Measurements from ENCODE around the gene TBL3.
"Not testable (repeated sequence)": the region's sequence is repeated elsewhere in the genome, so short reads cannot be mapped to it uniquely, and the experiment has no call there.

The TBL3 gene

GRCh38 chr16:2002406-2003230 lies 30.8 kb downstream of the TBL3 start:
- no peak for DNase-seq

- DNase-seq: no peak
Observed at GRCh38 chr16:2003231-2003826, 31.5 kb downstream of the TBL3 start.

GRCh38 chr16:2003827-2004641 lies 32.2 kb downstream of the TBL3 start:
- peak; percentile 28 for DNase-seq

- no peak for DNase-seq
Observed at GRCh38 chr16:2004795-2005517, 33.1 kb downstream of the TBL3 start.

- DNase-seq: no peak
Observed at GRCh38 chr16:2005646-2006045, 33.8 kb downstream of the TBL3 start.

GRCh38 chr16:2006317-2006716 lies 34.5 kb downstream of the TBL3 start:
- no peak for DNase-seq

GRCh38 chr16:2007081-2007836 lies 35.4 kb downstream of the TBL3 start:
- no peak for DNase-seq

GRCh38 chr16:2008009-2008526 lies 36.2 kb downstream of the TBL3 start:
- DNase-seq: no peak

- no peak for DNase-seq
Observed at GRCh38 chr16:2008631-2009163, 36.8 kb downstream of the TBL3 start.

- no peak for DNase-seq
Observed at GRCh38 chr16:2009164-2009711, 37.4 kb downstream of the TBL3 start.

- DNase-seq: no peak
Observed at GRCh38 chr16:2009791-2010510, 38.1 kb downstream of the TBL3 start, which contains the start of gene ZNF598. ZNF598 (minus strand) TSS chr16:2009821.

GRCh38 chr16:2011726-2012125 lies 39.9 kb downstream of the TBL3 start:
- not testable (repeated sequence) for DNase-seq

- DNase-seq: no peak
Observed at GRCh38 chr16:2013527-2013926, 41.7 kb downstream of the TBL3 start.

- DNase-seq: no peak
Observed at GRCh38 chr16:2015117-2015946, 43.5 kb downstream of the TBL3 start.

GRCh38 chr16:2015947-2016208 lies 44.0 kb downstream of the TBL3 start:
- DNase-seq: no peak

- DNase-seq: no peak
Observed at GRCh38 chr16:2016407-2016922, 44.6 kb downstream of the TBL3 start.

GRCh38 chr16:2019518-2019920 lies 47.7 kb downstream of the TBL3 start, which contains the start of gene NPW:
NPW (plus strand) TSS chr16:2019785.
- no peak for DNase-seq

- DNase-seq: no peak
Observed at GRCh38 chr16:2019921-2020831, 48.3 kb downstream of the TBL3 start.

GRCh38 chr16:2022723-2023091 lies 50.9 kb downstream of the TBL3 start:
- no peak for DNase-seq
